Spleen (tissue), 11 donors: ENCODE measurements around the gene MICAL3. TPM values are rescaled to one million over a fixed set of nuclear protein-coding genes. Genes with fewer than 3 reads are reported as not detected.
"Not testable (repeated sequence)": the region's sequence is repeated elsewhere in the genome, so short reads cannot be mapped to it uniquely, and the experiment has no call there.

Experiments used
- DNase-seq: peaks from one replicate; pipeline ENCODE4 v3.0.0-alpha.2; 2020
- H3K27ac ChIP-seq, 8 donors: fragments of 200-600 bp; sonication (generic) in 7 of 8; 1 replicate in 4 of 8; 2 replicates in 4 of 8; pipeline versions ENCODE4 v1.5.0 to v1.8.0; 2016 to 2021; ENCODE audit warnings: inconsistent platforms in 4 of 8, mild to moderate bottlenecking in 4 of 8, moderate library complexity in 1 of 8
- H3K27me3 ChIP-seq, 7 donors: fragments of 200-600 bp; sonication (generic) in 6 of 7; replicated peaks in 1 of 7; 1 replicate in 4 of 7; 2 replicates in 3 of 7; pipeline versions ENCODE4 v1.5.0 to v1.8.0; 2016 to 2021; ENCODE audit warnings: inconsistent platforms in 3 of 7, mild to moderate bottlenecking in 1 of 7
- H3K36me3 ChIP-seq, 6 donors: fragments of 200-600 bp; sonication (generic) in 5 of 6; 1 replicate in 4 of 6; 2 replicates in 2 of 6; pipeline versions ENCODE4 v1.5.0 to v1.8.0; 2016 to 2021; ENCODE audit warnings: inconsistent platforms in 2 of 6
- H3K4me1 ChIP-seq, 6 donors: fragments of 200-600 bp; sonication (generic) in 5 of 6; 1 replicate in 3 of 6; 2 replicates in 3 of 6; pipeline versions ENCODE4 v1.5.0 to v1.8.0; 2016 to 2021; ENCODE audit warnings: inconsistent platforms in 3 of 6
- H3K4me3 ChIP-seq, 8 donors: fragments of 200-600 bp; sonication (generic) in 7 of 8; 1 replicate in 4 of 8; 2 replicates in 4 of 8; pipeline versions ENCODE4 v1.5.0 to v1.8.0; 2016 to 2021; ENCODE audit warnings: inconsistent platforms in 4 of 8, mild to moderate bottlenecking in 4 of 8, moderate library complexity in 2 of 8
- H3K9me3 ChIP-seq, 8 donors: fragments of 200-600 bp; sonication (generic) in 7 of 8; 1 replicate in 4 of 8; 2 replicates in 4 of 8; pipeline versions ENCODE4 v1.5.0 to v1.8.0; 2016 to 2021; ENCODE audit warnings: inconsistent platforms in 4 of 8
- POLR2A ChIP-seq, 3 donors: fragments of 450-650 bp; IDR thresholded peaks; one replicate each; pipeline ENCODE4 v1.5.1; 2017; ENCODE audit warnings: antibody characterized with exemption in 3 of 3, mild to moderate bottlenecking in 1 of 3
- POLR2AphosphoS5 ChIP-seq, 3 donors: sonication (generic); formaldehyde crosslinking; IDR thresholded peaks; one replicate each; pipeline ENCODE4 v1.5.1; 2017; ENCODE audit warnings: antibody characterized with exemption in 3 of 3
- WGBS, 5 donors: extraction: QIAGEN DNeasy Blood & Tissue Kit in 3 of 5; methylation state at CpG; one replicate each; pipeline versions ENCODE4 v1.1.5 to v1.1.7; 2013 to 2018; 5-methylcytosine and 5-hydroxymethylcytosine counted together
- intact Hi-C: fragments of 100-400 bp; cut with DNase I; formaldehyde crosslinking; loops from one replicate; pipeline ENCODE4 v1.15.0; 2023; ENCODE audit warnings: low total_unique reads
- polyA plus RNA-seq, 3 donors: library from polyadenylated mRNA; stranded (reverse); fragments of 200-250 nt; gene quantifications; one replicate each; pipeline ENCODE4 v1.2.1, GENCODE V29; 2013
- total RNA-seq, 7 donors: library from RNA; depleted of rRNA in 3 of 7; stranded (reverse); fragments of >200 nt in 3 of 7; fragmentation: NEBNext Ultra II Directional in 4 of 7; extraction: Animal tissue kit (Norgen Biotek cat#: 25700) in 4 of 7; gene quantifications; one replicate each; pipeline versions ENCODE4 v1.1.0 to v1.2.1, GENCODE V29; 2016 to 2021
- TF ChIP-seq, protein P1 (sequence below), 11 experiments: fragments of 200-600 bp in 7 of 11; fragments of 450-650 bp in 4 of 11; sonication (generic) in 4 of 11; IDR thresholded peaks in 8 of 11; conservative IDR thresholded peaks in 3 of 11; 1 replicate in 7 of 11; 2 replicates in 4 of 11; pipeline versions ENCODE4 v1.4.0 to v1.8.0; 2016 to 2021; ENCODE audit warnings: antibody characterized with exemption in 11 of 11, inconsistent platforms in 4 of 11, mild to moderate bottlenecking in 1 of 11
- donor health status: healthy with polysubstance abuse.
- donor health status: DM: no; HTN: no; CAD: no; lungs with moderate emphysema.
- donor health status: DM: no; HTN: no; CAD: no.
- donor health status: Bipolar disorder and iron deficiency.
- donor health status: healthy.
- donor health status: DM: no; HTN: no; CAD: no.
- donor health status: DM: yes; HTN: yes; CAD: no.

The MICAL3 gene
- total and polyA plus RNA-seq, 10 donors = 2.6 to 133 (median 75.2) TPM

DNA sequence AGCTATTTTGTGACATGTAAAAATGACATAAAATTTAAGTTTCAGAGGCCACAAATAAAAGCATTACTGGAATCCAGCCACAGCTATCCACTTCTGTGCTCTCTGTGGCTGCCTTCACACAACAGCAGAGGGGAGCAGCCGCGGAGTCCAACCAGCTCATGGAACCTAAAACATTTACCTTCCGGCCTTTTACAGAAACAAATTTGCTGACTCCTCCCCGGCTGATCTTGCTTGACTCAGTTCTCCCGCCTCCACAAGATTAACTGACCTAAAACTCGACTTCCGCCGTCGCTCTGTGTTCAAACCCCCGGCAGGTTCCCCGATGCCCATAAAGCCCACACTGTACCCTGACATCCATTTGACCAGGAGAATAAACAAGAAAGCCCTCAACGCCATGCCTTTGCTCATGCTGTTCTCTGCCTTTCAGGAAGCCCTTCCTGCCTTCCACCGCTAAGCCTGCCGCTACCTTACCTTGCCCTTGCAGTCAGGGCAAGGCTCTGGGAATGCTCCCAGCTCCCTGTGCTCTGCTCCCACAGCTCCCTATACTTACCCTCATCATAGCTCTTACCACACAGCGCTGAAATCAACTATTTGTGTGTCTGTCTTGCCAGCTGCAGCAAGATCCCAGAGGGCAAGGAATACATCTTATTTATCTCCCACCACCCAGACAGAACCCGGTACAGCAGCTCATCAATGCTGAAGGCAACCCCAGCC is 35.4 kb downstream of the MICAL3 start:
- H3K4me1 ChIP-seq = peaks cover 23 to 99% (median 71%) of the 10 kb centered on the region in 6 donors
- no peak overlapping the region for H3K4me3 ChIP-seq
- no peaks in the 10 kb centered on the region for H3K27me3 ChIP-seq
- TF ChIP-seq, protein P1, sequence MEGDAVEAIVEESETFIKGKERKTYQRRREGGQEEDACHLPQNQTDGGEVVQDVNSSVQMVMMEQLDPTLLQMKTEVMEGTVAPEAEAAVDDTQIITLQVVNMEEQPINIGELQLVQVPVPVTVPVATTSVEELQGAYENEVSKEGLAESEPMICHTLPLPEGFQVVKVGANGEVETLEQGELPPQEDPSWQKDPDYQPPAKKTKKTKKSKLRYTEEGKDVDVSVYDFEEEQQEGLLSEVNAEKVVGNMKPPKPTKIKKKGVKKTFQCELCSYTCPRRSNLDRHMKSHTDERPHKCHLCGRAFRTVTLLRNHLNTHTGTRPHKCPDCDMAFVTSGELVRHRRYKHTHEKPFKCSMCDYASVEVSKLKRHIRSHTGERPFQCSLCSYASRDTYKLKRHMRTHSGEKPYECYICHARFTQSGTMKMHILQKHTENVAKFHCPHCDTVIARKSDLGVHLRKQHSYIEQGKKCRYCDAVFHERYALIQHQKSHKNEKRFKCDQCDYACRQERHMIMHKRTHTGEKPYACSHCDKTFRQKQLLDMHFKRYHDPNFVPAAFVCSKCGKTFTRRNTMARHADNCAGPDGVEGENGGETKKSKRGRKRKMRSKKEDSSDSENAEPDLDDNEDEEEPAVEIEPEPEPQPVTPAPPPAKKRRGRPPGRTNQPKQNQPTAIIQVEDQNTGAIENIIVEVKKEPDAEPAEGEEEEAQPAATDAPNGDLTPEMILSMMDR (IDR thresholded peaks at IDR 0.05 in 8 of 11, conservative IDR thresholded peaks at IDR 0.05 in 3 of 11) = no peak
- no peak for TF ChIP-seq POLR2A (IDR thresholded peaks at IDR 0.05)
- no peak for TF ChIP-seq POLR2AphosphoS5 (IDR thresholded peaks at IDR 0.05)
- WGBS, 5 donors = 81 to 88% (median 83%) methylated on average over 16 of the region's 16 CpGs
- no peaks in the 10 kb centered on the region for H3K36me3 ChIP-seq
- intact Hi-C loops = no loop called here
- peak overlapping the region in 3 of 8 donors; percentile 7 to 13 (median 8) for H3K27ac ChIP-seq
- DNase-seq = no peak
- no peaks in the 10 kb centered on the region for H3K9me3 ChIP-seq

DNA sequence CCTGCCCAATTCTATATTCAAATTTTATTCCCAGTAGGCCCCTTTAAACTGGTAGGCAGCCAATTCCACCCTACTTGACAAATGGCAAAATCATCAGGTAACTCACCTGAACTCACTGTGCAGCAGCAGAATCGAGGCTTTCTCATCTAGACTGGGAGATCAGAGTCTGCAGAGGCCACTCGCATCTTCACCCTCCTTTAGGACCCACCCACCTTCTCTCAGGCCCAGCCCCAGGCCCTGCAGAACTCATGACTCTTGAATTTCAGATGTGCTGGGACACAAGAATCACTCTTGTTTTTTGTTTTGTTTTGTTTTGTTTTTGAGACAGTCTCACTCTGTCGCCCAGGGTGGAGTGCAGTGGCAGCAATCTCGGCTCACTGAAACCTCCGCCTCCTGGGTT is 38.8 kb downstream of the MICAL3 start:
- peaks cover 0 to 4% (median 0%) of the 10 kb centered on the region in 6 donors for H3K36me3 ChIP-seq
- peaks cover 11 to 94% (median 61%) of the 10 kb centered on the region in 6 donors for H3K4me1 ChIP-seq
- intact Hi-C loops = no loop called here
- TF ChIP-seq POLR2A (IDR thresholded peaks at IDR 0.05) = no peak
- no peak for TF ChIP-seq POLR2AphosphoS5 (IDR thresholded peaks at IDR 0.05)
- TF ChIP-seq, protein P1 (IDR thresholded peaks at IDR 0.05 in 8 of 11, conservative IDR thresholded peaks at IDR 0.05 in 3 of 11) = no peak
- H3K27ac ChIP-seq = peak overlapping the region in 1 of 8 donors; percentile 40
- no peaks in the 10 kb centered on the region for H3K27me3 ChIP-seq
- H3K4me3 ChIP-seq = no peak overlapping the region
- no peaks in the 10 kb centered on the region for H3K9me3 ChIP-seq
- DNase-seq = peak; percentile 51
- WGBS, 5 donors = 87 to 95% (median 93%) methylated on average over 5 of the region's 5 CpGs

DNA sequence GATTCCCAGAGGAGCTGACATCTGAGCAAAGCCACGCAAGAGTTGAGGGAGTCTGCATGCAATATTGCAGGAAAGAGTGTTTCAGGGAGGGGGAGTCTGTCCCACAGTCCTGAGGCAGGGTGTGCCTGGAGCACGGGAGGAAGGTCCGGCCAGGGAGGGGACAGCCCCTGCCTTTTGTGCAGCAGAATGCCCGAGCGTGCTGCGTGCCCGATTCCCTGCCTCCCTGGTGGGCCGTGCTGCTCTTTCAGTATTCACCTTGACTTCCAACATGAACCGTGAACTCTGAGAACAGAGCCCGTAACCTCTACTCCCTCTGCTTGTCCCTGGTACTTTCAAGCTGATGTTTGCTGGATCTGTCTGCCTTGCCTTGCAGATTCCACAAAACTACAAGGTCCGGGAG is 39.3 kb downstream of the MICAL3 start:
- H3K9me3 ChIP-seq, H3K36me3 ChIP-seq, intact Hi-C loops, H3K4me3 ChIP-seq, H3K27me3 ChIP-seq: not testable (repeated sequence)
- peaks cover 16 to 94% (median 63%) of the 10 kb centered on the region in 6 donors for H3K4me1 ChIP-seq
- peak; percentile 64 for DNase-seq
- WGBS, 5 donors = 55 to 80% (median 62%) methylated on average over 11 of the region's 11 CpGs
- H3K27ac ChIP-seq = peak overlapping the region in 1 of 8 donors; percentile 40

DNA sequence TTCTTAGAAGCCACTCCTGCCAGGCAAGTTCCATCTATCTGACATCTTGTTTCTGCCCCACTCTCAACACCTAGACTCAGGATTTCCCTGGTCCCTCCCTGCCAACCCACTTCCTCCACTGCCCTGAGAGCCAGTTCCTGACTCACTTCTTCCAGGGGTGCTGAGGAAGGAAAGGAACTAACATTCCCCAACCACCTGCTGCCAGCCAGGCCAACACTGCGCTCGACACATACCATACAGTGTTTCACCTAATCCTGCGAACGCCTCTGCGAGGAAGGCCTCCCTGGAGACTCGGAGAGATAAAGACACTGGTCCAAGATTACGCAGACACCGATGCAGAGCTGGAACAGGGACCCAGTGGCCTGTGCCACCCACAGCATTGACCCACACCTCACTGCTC is 40.2 kb downstream of the MICAL3 start:
- TF ChIP-seq POLR2AphosphoS5 (IDR thresholded peaks at IDR 0.05) (no peak), POLR2A (IDR thresholded peaks at IDR 0.05) (no peak)
- TF ChIP-seq, protein P1 (IDR thresholded peaks at IDR 0.05 in 8 of 11, conservative IDR thresholded peaks at IDR 0.05 in 3 of 11) = no peak
- Histone ChIP-seq H3K36me3 (peaks cover 0 to 4% (median 0%) of the 10 kb centered on the region in 6 donors), H3K4me1 (peaks cover 18 to 94% (median 65%) of the 10 kb centered on the region in 6 donors), H3K9me3 (no peaks in the 10 kb centered on the region), H3K27me3 (no peaks in the 10 kb centered on the region), H3K4me3 (no peak overlapping the region), H3K27ac (peak overlapping the region in 1 of 8 donors; percentile 3)
- 82 to 92% (median 89%) methylated on average over 8 of the region's 8 CpGs for WGBS, 5 donors
- peak; percentile 32 for DNase-seq
- intact Hi-C loops = no loop called here
